GM12878 (cell line): ENCODE results near the gene RASAL2. TPM values are rescaled to one million over a fixed set of nuclear protein-coding genes. Genes with fewer than 3 reads are reported as not detected.

ENCODE experiments used
- ATAC-seq: fragments of 200-7000 bp; cut with Tn5 transposase; 3 replicates; pipeline ENCODE4 v1.9.1; 2020; ENCODE audit warnings: mild to moderate bottlenecking, moderate library complexity
- BruUV-seq: library from RNA; stranded (reverse); fragments of 400-500 nt; replicated peaks from 2 replicates; lab custom pipeline; 2021; lab: Mats Ljungman, UMichigan
- CTCF ChIA-PET: fragments of 300-600 bp; sonication (Branson Sonifier 250); formaldehyde crosslinking; extraction: SDS; loops from one replicate; lab custom pipeline; 2021; ENCODE audit warnings: inconsistent platforms; lab: Yijun Ruan, JAX
- POLR2A ChIA-PET: fragments of 350-600 bp; formaldehyde crosslinking; extraction: SDS; loops from one replicate; lab custom pipeline; 2021; ENCODE audit warnings: inconsistent platforms; lab: Charles Lee
- RAD21 ChIA-PET: fragments of 300-600 bp; sonication (Branson Sonifier 250); formaldehyde crosslinking; loops from one replicate; lab custom pipeline; 2023; ENCODE audit warnings: antibody characterized with exemption; ENCODE audit not compliant: unreplicated experiment; lab: Charles Lee
- SMC1A ChIA-PET: fragments of 300-600 bp; sonication (Branson Sonifier 250); formaldehyde crosslinking; loops from one replicate; lab custom pipeline; 2023; ENCODE audit not compliant: unreplicated experiment, uncharacterized antibody; lab: Charles Lee
- DNase-seq: peaks from one replicate; pipeline ENCODE4 v3.0.0-alpha.2; 2011; ENCODE audit warnings: low read depth, low spot score
- FAIRE-seq: peaks from 3 replicates; lab custom pipeline; 2011; peaks lifted over from hg19 to GRCh38; lab: Jason Lieb, UNC
- H2AFZ ChIP-seq: 2 replicates; pipeline ENCODE4 v1.6.0; 2011; ENCODE audit warnings: low read depth, low read length, control low read depth; ENCODE audit not compliant: control insufficient read depth
- H3K27ac ChIP-seq: 2 replicates; pipeline ENCODE4 v1.5.1; 2011; ENCODE audit warnings: control low read depth; ENCODE audit not compliant: control insufficient read depth, insufficient read depth
- H3K27me3 ChIP-seq, 2 experiments: replicated peaks in 1 of 2; 2 replicates each; pipeline versions ENCODE4 v1.6.0 to v1.6.1; 2011; ENCODE audit warnings: low read length in 1 of 2; ENCODE audit not compliant: control insufficient read depth in 2 of 2, insufficient read depth in 2 of 2
- H3K36me3 ChIP-seq, 2 experiments: 2 replicates each; pipeline ENCODE4 v1.5.1; 2011; ENCODE audit warnings: low read length in 1 of 2; ENCODE audit not compliant: control insufficient read depth in 2 of 2, insufficient read depth in 2 of 2
- H3K4me1 ChIP-seq: 2 replicates; pipeline ENCODE4 v1.6.1; 2011; ENCODE audit warnings: mild to moderate bottlenecking, low read length, moderate library complexity, mixed read lengths; ENCODE audit not compliant: control insufficient read depth, insufficient read depth
- H3K4me2 ChIP-seq: 2 replicates; pipeline ENCODE4 v1.6.0; 2011; ENCODE audit warnings: control low read depth; ENCODE audit not compliant: control insufficient read depth, insufficient read depth
- H3K4me3 ChIP-seq: fragments of 200-600 bp; sonication (generic); 2 replicates; pipeline ENCODE4 v1.5.1; 2016
- H3K79me2 ChIP-seq: 2 replicates; pipeline ENCODE4 v1.6.0; 2011; ENCODE audit warnings: low read length; ENCODE audit not compliant: control insufficient read depth, insufficient read depth
- H3K9ac ChIP-seq: 2 replicates; pipeline ENCODE4 v1.8.0; 2011; ENCODE audit warnings: low read length, control low read depth, mixed read lengths; ENCODE audit not compliant: control insufficient read depth, insufficient read depth
- H3K9me3 ChIP-seq: replicated peaks from 3 replicates; pipeline ENCODE4 v1.5.1; 2011; ENCODE audit warnings: mild to moderate bottlenecking, low read length; ENCODE audit not compliant: control insufficient read depth, insufficient read depth
- H4K20me1 ChIP-seq: 2 replicates; pipeline ENCODE4 v1.6.0; 2011; ENCODE audit not compliant: control insufficient read depth, insufficient read depth
- CHD1 ChIP-seq: IDR thresholded peaks from 2 replicates; pipeline ENCODE4 v1.6.1; 2012; ENCODE audit warnings: low read depth, low read length, improper control_type of control experiment
- GATAD2B ChIP-seq: fragments of 450-650 bp; conservative IDR thresholded peaks from 2 replicates; pipeline ENCODE4 v1.6.1; 2017; ENCODE audit warnings: low read depth, mild to moderate bottlenecking, moderate library complexity
- HCFC1 ChIP-seq: fragments of 150-350 bp; IDR thresholded peaks from 2 replicates; pipeline ENCODE4 v1.6.1; 2014; ENCODE audit warnings: low read length
- JUNB ChIP-seq: IDR thresholded peaks from 2 replicates; pipeline ENCODE4 v1.6.1; 2016; ENCODE audit warnings: antibody characterized with exemption, mild to moderate bottlenecking
- KAT2A ChIP-seq: conservative IDR thresholded peaks from 2 replicates; pipeline ENCODE4 v1.6.1; 2011; ENCODE audit warnings: low read depth, low read length; ENCODE audit not compliant: control insufficient read depth
- RBBP5 ChIP-seq: fragments of 200-600 bp; sonication (generic); conservative IDR thresholded peaks from 2 replicates; pipeline ENCODE4 v1.6.1; 2016
- RFX5 ChIP-seq: IDR thresholded peaks from 2 replicates; pipeline ENCODE4 v1.6.1; 2011; ENCODE audit warnings: low read depth, low read length, improper control_type of control experiment
- SMARCA5 ChIP-seq: fragments of 450-650 bp; IDR thresholded peaks from 2 replicates; pipeline ENCODE4 v1.6.1; 2017; ENCODE audit warnings: mild to moderate bottlenecking
- SREBF1 ChIP-seq: IDR thresholded peaks from 2 replicates; pipeline ENCODE4 v1.6.1; 2012; ENCODE audit warnings: mild to moderate bottlenecking, low read length
- SUZ12 ChIP-seq: fragments of 200-600 bp; sonication (generic); IDR thresholded peaks from one replicate; pipeline ENCODE4 v1.6.1; 2018; ENCODE audit warnings: antibody characterized with exemption, mild to moderate bottlenecking; ENCODE audit not compliant: unreplicated experiment
- ZSCAN29 ChIP-seq: fragments of 450-650 bp; IDR thresholded peaks from 2 replicates; pipeline ENCODE4 v1.6.1; 2017; ENCODE audit warnings: mild to moderate bottlenecking, moderate library complexity
- WGBS: methylation state at CpG from one replicate; pipeline ENCODE4 v1.1.6; 2016; ENCODE audit warnings: low lambda C conversion rate; ENCODE audit not compliant: insufficient replicate concordance, insufficient coverage; ENCODE audit errors: missing lambda C conversion rate; 5-methylcytosine and 5-hydroxymethylcytosine counted together
- in situ Hi-C: fragments of 300-500 bp; cut with MboI; formaldehyde crosslinking; loops from 9 replicates; pipeline ENCODE4 v1.14.3; 2018; ENCODE audit warnings: mixed read lengths
- intact Hi-C: fragments of 100-400 bp; cut with micrococcal nuclease; formaldehyde crosslinking; loops from one replicate; pipeline ENCODE4 v1.14.2; 2022; ENCODE audit not compliant: unreplicated experiment
- polyA plus RNA-seq, 11 experiments: library from polyadenylated mRNA; depleted of rRNA in 4 of 11; unstranded in 6 of 11; stranded (reverse) in 5 of 11; fragments of >200 nt; fragmentation: Nextera tagmentation in 4 of 11; fragmentation: Illumina TruSeq in 1 of 11; extraction: Ambion mirVana in 4 of 11; extraction: Trizol in 1 of 11; gene quantifications; 1 replicate in 1 of 11; 2 replicates in 10 of 11; pipeline versions ENCODE4 v1.2.1 to v1.2.3, GENCODE V29; 2011 to 2016; ENCODE audit warnings: inconsistent platforms in 2 of 11, missing spikeins in 2 of 11, low read depth in 1 of 11
- total RNA-seq, 4 experiments: library from RNA; depleted of rRNA in 3 of 4; stranded (reverse); fragments of >200 nt in 3 of 4; fragmentation: Illumina TruSeq in 1 of 4; extraction: Trizol in 1 of 4; gene quantifications; 2 replicates each; pipeline versions ENCODE4 v1.2.1 to v1.2.3, GENCODE V29; 2013 to 2021
- TF ChIP-seq, protein P1 (sequence below): IDR thresholded peaks from 2 replicates; pipeline ENCODE4 v1.6.1; 2012; ENCODE audit warnings: mild to moderate bottlenecking, low read depth, low read length
- TF ChIP-seq, protein P2 (sequence below): fragments of 450-650 bp; IDR thresholded peaks from 2 replicates; pipeline ENCODE4 v1.6.1; 2016; ENCODE audit warnings: mild to moderate bottlenecking, moderate library complexity, borderline replicate concordance

Gene RASAL2
- total and polyA plus RNA-seq, 10 of the 15 experiments (the other 5 are each of a cell fraction or from before 2014, with no cell fraction given) = 0.02 to 6.9 (median 0.17) TPM; not detected in 1

DNA sequence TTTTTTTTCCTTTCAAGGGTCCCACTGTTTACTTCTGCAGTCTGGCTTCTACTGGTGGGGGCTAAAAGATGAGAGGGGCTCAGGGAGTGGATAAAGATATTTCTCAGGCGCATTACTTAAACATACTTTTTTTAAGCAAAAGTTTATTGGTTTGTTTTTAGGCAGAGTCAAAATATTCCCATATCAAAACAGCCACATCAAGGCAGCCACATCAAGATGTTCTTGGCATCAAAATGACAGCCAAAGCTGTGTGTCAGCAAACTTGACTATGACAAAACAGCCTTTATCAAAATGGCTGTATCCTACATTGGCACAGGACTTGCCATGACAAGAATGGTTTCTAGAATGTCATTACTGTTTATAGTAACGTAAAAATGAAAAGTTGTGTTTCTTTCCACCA, 22.1 kb upstream of the RASAL2 start:
- no peaks in the 10 kb centered on the region for H3K79me2 ChIP-seq
- H3K9me3 ChIP-seq = no peaks in the 10 kb centered on the region; the same call in 2 of the 3 replicates
- H3K9ac ChIP-seq = no peak overlapping the region
- no peak overlapping the region for H2AFZ ChIP-seq
- CTCF ChIA-PET = no interaction called here
- intact Hi-C loops = no loop called here
- POLR2A ChIA-PET = no interaction called here
- no TSS peak for BruUV-seq
- no peaks in the 10 kb centered on the region; the same call in 1 of the 2 replicates for H3K4me1 ChIP-seq
- no peak overlapping the region for H3K4me3 ChIP-seq
- TF ChIP-seq JUNB = no peak
- TF ChIP-seq GATAD2B = no peak
- TF ChIP-seq RBBP5 = no peak
- no peak for TF ChIP-seq RFX5
- TF ChIP-seq KAT2A = no peak
- TF ChIP-seq ZSCAN29 = no peak
- TF ChIP-seq CHD1 = no peak
- no peak for TF ChIP-seq SREBF1
- TF ChIP-seq SMARCA5 = no peak
- TF ChIP-seq, protein P1, sequence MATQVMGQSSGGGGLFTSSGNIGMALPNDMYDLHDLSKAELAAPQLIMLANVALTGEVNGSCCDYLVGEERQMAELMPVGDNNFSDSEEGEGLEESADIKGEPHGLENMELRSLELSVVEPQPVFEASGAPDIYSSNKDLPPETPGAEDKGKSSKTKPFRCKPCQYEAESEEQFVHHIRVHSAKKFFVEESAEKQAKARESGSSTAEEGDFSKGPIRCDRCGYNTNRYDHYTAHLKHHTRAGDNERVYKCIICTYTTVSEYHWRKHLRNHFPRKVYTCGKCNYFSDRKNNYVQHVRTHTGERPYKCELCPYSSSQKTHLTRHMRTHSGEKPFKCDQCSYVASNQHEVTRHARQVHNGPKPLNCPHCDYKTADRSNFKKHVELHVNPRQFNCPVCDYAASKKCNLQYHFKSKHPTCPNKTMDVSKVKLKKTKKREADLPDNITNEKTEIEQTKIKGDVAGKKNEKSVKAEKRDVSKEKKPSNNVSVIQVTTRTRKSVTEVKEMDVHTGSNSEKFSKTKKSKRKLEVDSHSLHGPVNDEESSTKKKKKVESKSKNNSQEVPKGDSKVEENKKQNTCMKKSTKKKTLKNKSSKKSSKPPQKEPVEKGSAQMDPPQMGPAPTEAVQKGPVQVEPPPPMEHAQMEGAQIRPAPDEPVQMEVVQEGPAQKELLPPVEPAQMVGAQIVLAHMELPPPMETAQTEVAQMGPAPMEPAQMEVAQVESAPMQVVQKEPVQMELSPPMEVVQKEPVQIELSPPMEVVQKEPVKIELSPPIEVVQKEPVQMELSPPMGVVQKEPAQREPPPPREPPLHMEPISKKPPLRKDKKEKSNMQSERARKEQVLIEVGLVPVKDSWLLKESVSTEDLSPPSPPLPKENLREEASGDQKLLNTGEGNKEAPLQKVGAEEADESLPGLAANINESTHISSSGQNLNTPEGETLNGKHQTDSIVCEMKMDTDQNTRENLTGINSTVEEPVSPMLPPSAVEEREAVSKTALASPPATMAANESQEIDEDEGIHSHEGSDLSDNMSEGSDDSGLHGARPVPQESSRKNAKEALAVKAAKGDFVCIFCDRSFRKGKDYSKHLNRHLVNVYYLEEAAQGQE = no peak
- TF ChIP-seq, protein P2, sequence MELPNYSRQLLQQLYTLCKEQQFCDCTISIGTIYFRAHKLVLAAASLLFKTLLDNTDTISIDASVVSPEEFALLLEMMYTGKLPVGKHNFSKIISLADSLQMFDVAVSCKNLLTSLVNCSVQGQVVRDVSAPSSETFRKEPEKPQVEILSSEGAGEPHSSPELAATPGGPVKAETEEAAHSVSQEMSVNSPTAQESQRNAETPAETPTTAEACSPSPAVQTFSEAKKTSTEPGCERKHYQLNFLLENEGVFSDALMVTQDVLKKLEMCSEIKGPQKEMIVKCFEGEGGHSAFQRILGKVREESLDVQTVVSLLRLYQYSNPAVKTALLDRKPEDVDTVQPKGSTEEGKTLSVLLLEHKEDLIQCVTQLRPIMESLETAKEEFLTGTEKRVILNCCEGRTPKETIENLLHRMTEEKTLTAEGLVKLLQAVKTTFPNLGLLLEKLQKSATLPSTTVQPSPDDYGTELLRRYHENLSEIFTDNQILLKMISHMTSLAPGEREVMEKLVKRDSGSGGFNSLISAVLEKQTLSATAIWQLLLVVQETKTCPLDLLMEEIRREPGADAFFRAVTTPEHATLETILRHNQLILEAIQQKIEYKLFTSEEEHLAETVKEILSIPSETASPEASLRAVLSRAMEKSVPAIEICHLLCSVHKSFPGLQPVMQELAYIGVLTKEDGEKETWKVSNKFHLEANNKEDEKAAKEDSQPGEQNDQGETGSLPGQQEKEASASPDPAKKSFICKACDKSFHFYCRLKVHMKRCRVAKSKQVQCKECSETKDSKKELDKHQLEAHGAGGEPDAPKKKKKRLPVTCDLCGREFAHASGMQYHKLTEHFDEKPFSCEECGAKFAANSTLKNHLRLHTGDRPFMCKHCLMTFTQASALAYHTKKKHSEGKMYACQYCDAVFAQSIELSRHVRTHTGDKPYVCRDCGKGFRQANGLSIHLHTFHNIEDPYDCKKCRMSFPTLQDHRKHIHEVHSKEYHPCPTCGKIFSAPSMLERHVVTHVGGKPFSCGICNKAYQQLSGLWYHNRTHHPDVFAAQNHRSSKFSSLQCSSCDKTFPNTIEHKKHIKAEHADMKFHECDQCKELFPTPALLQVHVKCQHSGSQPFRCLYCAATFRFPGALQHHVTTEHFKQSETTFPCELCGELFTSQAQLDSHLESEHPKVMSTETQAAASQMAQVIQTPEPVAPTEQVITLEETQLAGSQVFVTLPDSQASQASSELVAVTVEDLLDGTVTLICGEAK = no peak
- no peak for TF ChIP-seq SUZ12
- TF ChIP-seq HCFC1 = no peak
- TF ChIP-seq, all 136 proteins: peak for 0
- in situ Hi-C loops = no loop called here
- Histone ChIP-seq H3K36me3 (no peaks in the 10 kb centered on the region), H4K20me1 (no peaks in the 10 kb centered on the region), H3K4me2 (no peak overlapping the region), H3K27me3 (no peaks in the 10 kb centered on the region), H3K27ac (no peak overlapping the region)
- ChIA-PET RAD21 (no interaction called here), SMC1A (interaction anchor here (1.5 to 1.7 kb wide), 2 partner anchors 13 to 17 kb away, joined by 3 read pairs; no protein-coding TSS in a partner anchor)
- ATAC-seq (no peak), FAIRE-seq (no peak), DNase-seq (no peak)
- 47% methylated on average over 2 of the region's 2 CpGs for WGBS
